Body of pancreas (tissue), 4 donors: ENCODE data around the gene DBP.

Experiments used
- POLR2A ChIP-seq, 3 donors: fragments of 450-650 bp; IDR thresholded peaks; one replicate each; pipeline ENCODE4 v1.6.1; 2016; ENCODE audit warnings: antibody characterized with exemption in 3 of 3, mild to moderate bottlenecking in 2 of 3
- TF ChIP-seq, protein P1 (sequence below), 7 experiments: fragments of 450-650 bp in 4 of 7; fragments of 200-600 bp in 3 of 7; sonication (generic) in 3 of 7; IDR thresholded peaks; one replicate each; pipeline ENCODE4 v1.5.1; 2016 to 2019; ENCODE audit warnings: antibody characterized with exemption in 7 of 7

DNA sequence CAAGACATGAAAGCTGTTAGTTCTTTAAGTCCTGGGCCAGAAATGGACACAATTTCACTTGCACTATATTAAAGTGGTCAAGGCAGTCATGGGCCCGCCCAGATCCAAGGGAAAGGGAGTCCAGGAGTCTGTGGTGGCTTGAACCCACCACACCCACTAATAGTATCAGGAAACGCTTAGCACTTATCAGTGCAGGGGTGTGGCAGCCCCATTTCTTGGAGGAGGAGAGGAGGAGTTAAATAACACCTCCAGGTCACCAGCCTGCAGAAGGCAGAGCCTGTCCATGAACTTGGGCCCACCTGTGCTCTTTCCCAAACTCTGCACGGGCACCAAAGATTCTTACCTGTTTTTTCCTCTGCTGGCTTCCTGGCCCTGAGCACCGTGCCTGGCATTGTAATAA is 41.0 kb upstream of the DBP start:
- TF ChIP-seq, protein P1, sequence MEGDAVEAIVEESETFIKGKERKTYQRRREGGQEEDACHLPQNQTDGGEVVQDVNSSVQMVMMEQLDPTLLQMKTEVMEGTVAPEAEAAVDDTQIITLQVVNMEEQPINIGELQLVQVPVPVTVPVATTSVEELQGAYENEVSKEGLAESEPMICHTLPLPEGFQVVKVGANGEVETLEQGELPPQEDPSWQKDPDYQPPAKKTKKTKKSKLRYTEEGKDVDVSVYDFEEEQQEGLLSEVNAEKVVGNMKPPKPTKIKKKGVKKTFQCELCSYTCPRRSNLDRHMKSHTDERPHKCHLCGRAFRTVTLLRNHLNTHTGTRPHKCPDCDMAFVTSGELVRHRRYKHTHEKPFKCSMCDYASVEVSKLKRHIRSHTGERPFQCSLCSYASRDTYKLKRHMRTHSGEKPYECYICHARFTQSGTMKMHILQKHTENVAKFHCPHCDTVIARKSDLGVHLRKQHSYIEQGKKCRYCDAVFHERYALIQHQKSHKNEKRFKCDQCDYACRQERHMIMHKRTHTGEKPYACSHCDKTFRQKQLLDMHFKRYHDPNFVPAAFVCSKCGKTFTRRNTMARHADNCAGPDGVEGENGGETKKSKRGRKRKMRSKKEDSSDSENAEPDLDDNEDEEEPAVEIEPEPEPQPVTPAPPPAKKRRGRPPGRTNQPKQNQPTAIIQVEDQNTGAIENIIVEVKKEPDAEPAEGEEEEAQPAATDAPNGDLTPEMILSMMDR (IDR thresholded peaks at IDR 0.05), result peak in 1 of 7 experiments; percentile 5
- peak in 1 of 3 donors; percentile 33 for TF ChIP-seq POLR2A (IDR thresholded peaks at IDR 0.05)
